Measurements from ENCODE around the gene ZBTB47.

Gene ZBTB47

DNA sequence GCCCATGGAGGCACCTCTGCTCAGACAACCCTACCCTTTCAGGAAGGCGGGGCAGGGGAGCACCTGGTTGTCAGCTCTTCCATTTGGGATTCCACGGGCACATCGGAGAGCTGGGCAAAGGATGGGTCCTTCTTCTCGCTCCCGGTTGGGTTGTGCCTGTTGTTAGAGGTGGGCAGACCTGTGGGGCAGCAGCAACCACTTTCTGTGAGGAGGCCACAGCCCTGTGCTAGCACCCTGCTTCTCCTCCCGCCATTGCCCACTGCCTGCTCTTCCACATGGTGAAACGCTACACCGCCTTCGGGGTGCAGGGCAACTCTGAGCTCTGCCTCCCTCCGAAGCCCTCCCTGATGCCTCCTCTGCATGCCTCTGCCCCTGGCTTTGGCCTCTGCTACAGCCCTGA is 56.1 kb downstream of the ZBTB47 start:
- H3K36me3 ChIP-seq (ENCODE audit: control insufficient read depth, insufficient read depth, low read length), result no peaks in the 10 kb centered on the region
- H3K4me1 ChIP-seq, result no peaks in the 10 kb centered on the region
- TF ChIP-seq, protein P1, sequence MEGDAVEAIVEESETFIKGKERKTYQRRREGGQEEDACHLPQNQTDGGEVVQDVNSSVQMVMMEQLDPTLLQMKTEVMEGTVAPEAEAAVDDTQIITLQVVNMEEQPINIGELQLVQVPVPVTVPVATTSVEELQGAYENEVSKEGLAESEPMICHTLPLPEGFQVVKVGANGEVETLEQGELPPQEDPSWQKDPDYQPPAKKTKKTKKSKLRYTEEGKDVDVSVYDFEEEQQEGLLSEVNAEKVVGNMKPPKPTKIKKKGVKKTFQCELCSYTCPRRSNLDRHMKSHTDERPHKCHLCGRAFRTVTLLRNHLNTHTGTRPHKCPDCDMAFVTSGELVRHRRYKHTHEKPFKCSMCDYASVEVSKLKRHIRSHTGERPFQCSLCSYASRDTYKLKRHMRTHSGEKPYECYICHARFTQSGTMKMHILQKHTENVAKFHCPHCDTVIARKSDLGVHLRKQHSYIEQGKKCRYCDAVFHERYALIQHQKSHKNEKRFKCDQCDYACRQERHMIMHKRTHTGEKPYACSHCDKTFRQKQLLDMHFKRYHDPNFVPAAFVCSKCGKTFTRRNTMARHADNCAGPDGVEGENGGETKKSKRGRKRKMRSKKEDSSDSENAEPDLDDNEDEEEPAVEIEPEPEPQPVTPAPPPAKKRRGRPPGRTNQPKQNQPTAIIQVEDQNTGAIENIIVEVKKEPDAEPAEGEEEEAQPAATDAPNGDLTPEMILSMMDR (IDR thresholded peaks at IDR 0.05), result no peak
- H3K79me2 ChIP-seq, result no peaks in the 10 kb centered on the region
- no peaks in the 10 kb centered on the region for H3K9me3 ChIP-seq (ENCODE audit: control insufficient read depth, low read length)
- no peak overlapping the region for H3K4me2 ChIP-seq (ENCODE audit: low read length)
- no peak overlapping the region for H2AFZ ChIP-seq
- H3K27me3 ChIP-seq (ENCODE audit: control insufficient read depth, insufficient read depth, low read length), result no peaks in the 10 kb centered on the region
- no peak overlapping the region for H3K27ac ChIP-seq
- H3K9ac ChIP-seq, result no peak overlapping the region
- H3K4me3 ChIP-seq (ENCODE audit: low read depth, low read length), result no peak overlapping the region

DNA sequence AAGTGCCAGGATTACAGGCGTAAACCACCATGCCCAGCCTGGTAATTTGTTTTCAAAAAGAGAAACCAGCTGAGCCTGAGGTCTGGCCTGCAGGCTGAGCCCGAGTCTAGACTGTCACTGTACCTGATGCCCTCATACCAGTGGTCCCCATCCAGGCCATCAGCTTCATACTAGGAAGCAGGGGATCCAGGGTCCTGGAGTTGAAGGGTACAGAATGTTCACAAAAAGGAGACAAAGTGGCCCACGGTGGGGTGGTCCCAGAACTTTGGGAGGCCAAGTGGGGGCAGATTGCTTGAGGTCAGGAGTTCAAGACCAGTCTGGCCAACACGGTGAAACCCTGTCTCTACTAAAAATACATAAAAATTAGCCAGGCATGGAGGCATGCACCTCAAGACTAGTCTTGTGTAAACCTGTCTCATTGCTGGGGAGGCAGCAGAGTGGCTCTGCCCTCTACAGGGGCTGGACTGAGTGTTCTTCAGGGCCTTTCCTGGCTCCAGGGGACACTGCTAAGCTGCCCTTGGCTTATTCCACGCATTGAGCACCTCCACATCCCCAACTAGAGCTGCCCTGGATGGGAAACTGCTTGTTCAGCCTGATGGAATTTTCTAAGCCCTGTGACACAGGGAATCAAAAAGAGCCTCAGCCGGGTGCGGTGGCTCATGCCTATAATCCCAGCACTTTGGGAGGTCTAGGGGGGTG is 57.0 kb downstream of the ZBTB47 start:
- TF ChIP-seq, protein P1 (IDR thresholded peaks at IDR 0.05), result no peak
- H2AFZ ChIP-seq, result no peak overlapping the region
- no peak overlapping the region for H3K9ac ChIP-seq
- no peaks in the 10 kb centered on the region for H3K9me3 ChIP-seq (ENCODE audit: control insufficient read depth, low read length)
- H3K4me3 ChIP-seq (ENCODE audit: low read depth, low read length), result no peak overlapping the region
- no peaks in the 10 kb centered on the region for H3K36me3 ChIP-seq (ENCODE audit: control insufficient read depth, insufficient read depth, low read length)
- no peak overlapping the region for H3K4me2 ChIP-seq (ENCODE audit: low read length)
- no peak overlapping the region for H3K27ac ChIP-seq
- H3K4me1 ChIP-seq, result no peaks in the 10 kb centered on the region
- no peaks in the 10 kb centered on the region for H3K27me3 ChIP-seq (ENCODE audit: control insufficient read depth, insufficient read depth, low read length)
- no peaks in the 10 kb centered on the region for H3K79me2 ChIP-seq

DNA sequence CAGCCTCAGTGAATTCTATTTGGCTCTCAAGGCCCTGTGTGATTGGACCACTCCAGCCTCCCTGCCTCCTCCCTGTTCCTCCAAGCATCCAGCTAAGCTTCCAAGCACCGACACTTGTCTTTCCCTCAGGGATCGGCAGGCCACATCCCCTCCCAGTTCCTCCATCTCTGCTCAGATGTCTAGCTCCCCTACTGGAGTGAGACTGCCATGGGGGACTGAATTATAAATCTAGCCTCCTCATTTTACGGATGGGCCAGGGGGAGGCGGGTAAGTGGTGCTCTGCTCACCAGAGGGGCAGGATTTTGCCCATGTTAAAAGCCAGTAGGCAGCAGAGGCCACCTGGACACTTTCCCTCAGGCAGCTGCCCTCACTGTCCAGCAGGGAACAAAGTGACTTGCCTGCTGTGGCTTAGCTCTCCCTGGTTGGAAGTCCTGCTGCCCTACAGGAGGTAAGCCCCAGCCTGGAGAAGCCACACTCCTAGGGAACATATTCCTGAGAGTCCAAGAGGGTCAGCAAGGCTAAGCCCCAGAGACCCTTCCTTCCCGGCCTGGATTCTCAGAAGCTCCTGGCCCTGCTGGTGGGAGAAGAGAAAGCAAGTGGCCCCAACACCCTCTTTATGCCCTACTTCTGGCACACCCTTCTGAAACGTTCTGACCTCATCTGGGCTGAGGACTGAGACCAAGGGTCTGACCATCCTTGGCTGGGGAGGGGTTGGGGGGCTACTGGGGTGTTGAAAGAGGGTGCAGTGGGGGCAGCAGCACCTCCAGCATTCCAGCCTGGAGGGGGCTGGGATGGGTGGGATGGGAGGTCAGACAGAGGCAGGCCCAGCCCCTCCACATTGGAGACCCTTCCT is 58.2 kb downstream of the ZBTB47 start:
- no peaks in the 10 kb centered on the region for H3K36me3 ChIP-seq (ENCODE audit: control insufficient read depth, insufficient read depth, low read length)
- no peaks in the 10 kb centered on the region for H3K79me2 ChIP-seq
- H3K4me1 ChIP-seq, result no peaks in the 10 kb centered on the region
- no peak overlapping the region for H3K4me3 ChIP-seq (ENCODE audit: low read depth, low read length)
- H3K4me2 ChIP-seq (ENCODE audit: low read length), result no peak overlapping the region
- H2AFZ ChIP-seq, result no peak overlapping the region
- H3K9ac ChIP-seq, result no peak overlapping the region
- TF ChIP-seq, protein P1 (IDR thresholded peaks at IDR 0.05), result peak; percentile 12
- no peaks in the 10 kb centered on the region for H3K27me3 ChIP-seq (ENCODE audit: control insufficient read depth, insufficient read depth, low read length)
- no peaks in the 10 kb centered on the region for H3K9me3 ChIP-seq (ENCODE audit: control insufficient read depth, low read length)
- no peak overlapping the region for H3K27ac ChIP-seq

DNA sequence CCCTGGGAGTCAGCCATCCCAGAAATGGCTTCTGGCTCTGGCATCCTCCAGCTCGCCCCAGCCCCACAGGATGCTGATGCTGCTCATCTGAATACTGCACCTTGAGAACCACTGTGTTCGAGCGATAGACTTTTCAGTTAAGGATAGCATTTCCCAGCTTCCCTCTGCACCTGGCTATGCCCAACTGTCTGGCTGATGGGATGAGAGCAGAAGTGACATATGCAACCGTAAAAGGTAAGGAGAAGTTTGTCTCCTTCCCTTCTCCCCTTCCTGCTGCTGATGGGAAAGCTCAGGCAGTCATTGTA is 58.8 kb downstream of the ZBTB47 start:
- Histone ChIP-seq H3K27ac (no peak overlapping the region), H3K27me3 (ENCODE audit: control insufficient read depth, insufficient read depth, low read length) (no peaks in the 10 kb centered on the region), H2AFZ (no peak overlapping the region), H3K4me1 (no peaks in the 10 kb centered on the region), H3K79me2 (no peaks in the 10 kb centered on the region), H3K4me3 (ENCODE audit: low read depth, low read length) (no peak overlapping the region), H3K4me2 (ENCODE audit: low read length) (no peak overlapping the region), H3K36me3 (ENCODE audit: control insufficient read depth, insufficient read depth, low read length) (no peaks in the 10 kb centered on the region), H3K9ac (no peak overlapping the region), H3K9me3 (ENCODE audit: control insufficient read depth, low read length) (no peaks in the 10 kb centered on the region)
- TF ChIP-seq, protein P1 (IDR thresholded peaks at IDR 0.05), result no peak
